ENCODE measurements around the gene ANGPTL2.

ANGPTL2 gene

GRCh38 chr9:127130235-127130634 is 7.8 kb upstream of the ANGPTL2 start:
- TF ChIP-seq CTCF (IDR thresholded peaks at IDR 0.05; ENCODE audit: borderline replicate concordance, extremely low read depth, low read length, poor library complexity, severe bottlenecking) (no peak), EZH2 (IDR thresholded peaks at IDR 0.05; ENCODE audit: borderline replicate concordance, low read depth, low read length, severe bottlenecking) (no peak)
- Histone ChIP-seq H3K27ac (ENCODE audit: low read length) (no peak overlapping the region), H3K4me1 (ENCODE audit: insufficient read depth, low read length) (no peaks in the 10 kb centered on the region), H3K4me2 (ENCODE audit: insufficient read depth, low read length) (no peak overlapping the region), H3K4me3 (ENCODE audit: low read depth in 1 of 2, low read length in 2 of 2) (no peak overlapping the region), H3K9ac (ENCODE audit: low read depth, low read length) (no peak overlapping the region), H3K27me3 (ENCODE audit: insufficient read depth, low read length, poor library complexity) (peaks cover 8% of the 10 kb centered on the region), H4K20me1 (ENCODE audit: insufficient read depth, low read length) (0 out of 2 replicates have a peak, but pooled peaks cover 7% of the 10 kb centered on the region), H2AFZ (ENCODE audit: low read depth, low read length) (no peak overlapping the region), H3K9me3 (ENCODE audit: insufficient read depth, low read length, severe bottlenecking) (no peaks in the 10 kb centered on the region), H3K36me3 (ENCODE audit: insufficient read depth, low read length) (no peaks in the 10 kb centered on the region), H3K79me2 (ENCODE audit: insufficient read depth, low read length) (no peaks in the 10 kb centered on the region)
- ATAC-seq (ENCODE audit: insufficient read depth, low read depth): no peak
- DNase-seq: no peak

- no peak for TF ChIP-seq CTCF (IDR thresholded peaks at IDR 0.05; ENCODE audit: borderline replicate concordance, extremely low read depth, low read length, poor library complexity, severe bottlenecking)
- no peak for TF ChIP-seq EZH2 (IDR thresholded peaks at IDR 0.05; ENCODE audit: borderline replicate concordance, low read depth, low read length, severe bottlenecking)
- Histone ChIP-seq H3K27ac (ENCODE audit: low read length) (no peak overlapping the region), H4K20me1 (ENCODE audit: insufficient read depth, low read length) (0 out of 2 replicates have a peak, but pooled peaks cover 8% of the 10 kb centered on the region), H3K36me3 (ENCODE audit: insufficient read depth, low read length) (no peaks in the 10 kb centered on the region), H3K4me2 (ENCODE audit: insufficient read depth, low read length) (no peak overlapping the region), H2AFZ (ENCODE audit: low read depth, low read length) (no peak overlapping the region), H3K9me3 (ENCODE audit: insufficient read depth, low read length, severe bottlenecking) (no peaks in the 10 kb centered on the region), H3K9ac (ENCODE audit: low read depth, low read length) (no peak overlapping the region), H3K4me3 (ENCODE audit: low read depth in 1 of 2, low read length in 2 of 2) (no peak overlapping the region), H3K79me2 (ENCODE audit: insufficient read depth, low read length) (no peaks in the 10 kb centered on the region), H3K27me3 (ENCODE audit: insufficient read depth, low read length, poor library complexity) (peaks cover 8% of the 10 kb centered on the region), H3K4me1 (ENCODE audit: insufficient read depth, low read length) (no peaks in the 10 kb centered on the region)
- DNase-seq (no peak), ATAC-seq (ENCODE audit: insufficient read depth, low read depth) (no peak)
Measured at GRCh38 chr9:127129718-127130085, 7.3 kb upstream of the ANGPTL2 start.

GRCh38 chr9:127129073-127129717 is 6.8 kb upstream of the ANGPTL2 start:
- Histone ChIP-seq H3K9ac (ENCODE audit: low read depth, low read length) (no peak overlapping the region), H2AFZ (ENCODE audit: low read depth, low read length) (no peak overlapping the region), H4K20me1 (ENCODE audit: insufficient read depth, low read length) (0 out of 2 replicates have a peak, but pooled peaks cover 8% of the 10 kb centered on the region), H3K4me3 (ENCODE audit: low read depth in 1 of 2, low read length in 2 of 2) (no peak overlapping the region), H3K9me3 (ENCODE audit: insufficient read depth, low read length, severe bottlenecking) (no peaks in the 10 kb centered on the region), H3K36me3 (ENCODE audit: insufficient read depth, low read length) (no peaks in the 10 kb centered on the region), H3K79me2 (ENCODE audit: insufficient read depth, low read length) (no peaks in the 10 kb centered on the region), H3K27me3 (ENCODE audit: insufficient read depth, low read length, poor library complexity) (peaks cover 7% of the 10 kb centered on the region), H3K4me2 (ENCODE audit: insufficient read depth, low read length) (no peak overlapping the region), H3K4me1 (ENCODE audit: insufficient read depth, low read length) (no peaks in the 10 kb centered on the region), H3K27ac (ENCODE audit: low read length) (no peak overlapping the region)
- no peak for DNase-seq
- no peak for ATAC-seq (ENCODE audit: insufficient read depth, low read depth)
- no peak for TF ChIP-seq CTCF (IDR thresholded peaks at IDR 0.05; ENCODE audit: borderline replicate concordance, extremely low read depth, low read length, poor library complexity, severe bottlenecking)

Data from DND-41 (cell line).